NCI-H1105 (cell line): ENCODE results near the gene CREB5.

Experiments used
- DNase-seq: peaks from one replicate; lab custom pipeline; 2025; lab: John Stamatoyannopoulos, UW

CREB5 gene

DNA sequence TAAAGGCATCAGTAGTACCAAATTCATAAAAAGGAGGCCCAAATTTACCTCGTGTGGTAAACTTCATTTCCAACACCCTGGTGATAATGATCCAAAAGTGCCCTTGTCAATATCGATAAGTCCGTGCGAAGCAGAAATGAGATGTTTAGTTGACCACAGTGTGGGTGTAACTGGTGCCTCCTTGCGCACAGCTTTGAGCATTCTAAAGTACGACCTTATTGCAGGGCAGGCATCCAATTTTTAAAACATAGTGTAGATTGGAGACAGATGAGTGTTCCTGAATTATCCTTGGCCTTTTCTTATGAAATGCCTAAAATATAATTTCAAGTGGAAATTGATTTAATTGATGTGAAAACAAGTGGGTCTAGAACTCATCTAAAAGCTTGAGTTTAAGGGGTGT is 297.4 kb downstream of the CREB5 start:
- no peak for DNase-seq

DNA sequence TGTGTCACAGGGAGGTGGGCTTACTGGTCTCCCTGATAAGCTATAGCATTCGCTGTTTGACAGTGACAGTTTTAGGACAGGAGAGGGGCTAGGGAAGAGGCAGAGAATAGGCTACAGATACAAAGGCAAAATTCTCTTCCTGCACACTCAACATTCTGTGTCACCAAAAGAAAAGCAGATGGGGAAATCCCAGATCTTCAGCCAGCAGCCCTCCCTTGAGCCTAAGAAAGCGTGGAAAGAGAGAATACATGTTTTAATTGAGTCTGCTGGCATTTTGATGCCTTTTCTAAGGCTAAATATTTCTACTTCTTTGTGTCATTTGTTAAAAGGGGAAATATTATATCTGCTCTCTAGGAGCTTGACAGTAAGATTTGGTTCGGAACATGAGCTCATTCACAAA is 298.8 kb downstream of the CREB5 start:
- DNase-seq, result no peak

DNA sequence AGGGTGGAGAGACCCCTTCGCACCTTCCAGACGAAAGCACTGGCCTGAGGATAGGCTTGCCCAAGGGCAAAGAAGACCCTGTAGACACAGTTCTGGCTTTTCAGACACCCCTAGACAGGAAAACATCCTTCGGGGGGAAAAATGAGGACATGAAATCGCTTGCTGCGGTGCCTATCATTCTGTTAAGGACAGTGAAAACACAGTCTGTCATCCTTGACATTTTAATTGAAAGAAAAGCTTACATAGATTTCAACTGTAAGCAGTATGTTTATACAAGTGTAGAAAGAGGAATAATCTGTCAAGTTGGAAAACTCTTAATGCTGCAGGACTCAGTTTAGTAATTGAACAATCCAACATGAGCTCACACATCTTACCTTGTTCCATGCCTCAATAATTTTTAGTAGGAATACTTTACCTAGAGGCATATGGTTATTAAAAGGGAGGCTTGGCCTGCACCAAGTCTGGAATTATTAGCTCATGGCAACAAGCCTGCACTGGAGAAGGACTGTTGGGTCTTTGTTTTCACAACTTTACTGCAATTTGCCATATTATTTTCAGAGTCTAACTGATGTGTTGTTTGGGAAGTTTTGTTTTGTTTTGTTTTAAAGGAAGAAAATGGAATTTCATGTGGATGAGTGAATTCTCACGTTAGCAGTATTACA is 302.3 kb downstream of the CREB5 start:
- DNase-seq, result no peak

DNA sequence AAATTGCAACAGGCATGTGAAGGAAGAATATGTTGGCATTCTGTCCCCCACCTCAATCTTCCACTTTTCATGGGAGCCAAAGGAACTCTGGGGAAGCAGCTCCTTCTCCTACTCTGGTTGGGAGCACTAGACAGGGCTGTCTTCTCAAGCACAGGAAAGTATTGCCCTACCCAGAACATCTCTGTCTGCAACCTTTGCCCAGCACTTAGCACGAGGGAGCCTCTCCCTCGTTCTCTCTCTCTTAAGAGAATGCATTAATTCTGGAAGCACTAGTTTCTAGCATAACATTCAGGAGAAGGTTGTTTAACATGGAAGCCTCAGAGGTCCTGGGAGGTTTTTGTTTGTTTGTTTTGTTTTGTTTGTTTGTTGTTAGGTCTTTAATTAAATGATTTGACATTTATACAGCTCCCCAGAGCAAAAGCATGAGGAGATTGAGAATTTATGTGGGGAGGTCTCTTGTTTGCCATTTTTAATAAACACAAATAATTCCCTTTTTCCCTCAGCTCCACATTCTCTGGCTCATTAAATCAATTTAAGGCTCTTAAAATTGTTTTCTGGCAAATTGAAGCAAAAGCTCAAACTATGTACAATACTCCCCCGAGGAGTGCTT is 305.2 kb downstream of the CREB5 start:
- DNase-seq, result no peak

GRCh38 chr7:28718055-28718481 is 305.8 kb downstream of the CREB5 start:
- DNase-seq, result no peak

DNA sequence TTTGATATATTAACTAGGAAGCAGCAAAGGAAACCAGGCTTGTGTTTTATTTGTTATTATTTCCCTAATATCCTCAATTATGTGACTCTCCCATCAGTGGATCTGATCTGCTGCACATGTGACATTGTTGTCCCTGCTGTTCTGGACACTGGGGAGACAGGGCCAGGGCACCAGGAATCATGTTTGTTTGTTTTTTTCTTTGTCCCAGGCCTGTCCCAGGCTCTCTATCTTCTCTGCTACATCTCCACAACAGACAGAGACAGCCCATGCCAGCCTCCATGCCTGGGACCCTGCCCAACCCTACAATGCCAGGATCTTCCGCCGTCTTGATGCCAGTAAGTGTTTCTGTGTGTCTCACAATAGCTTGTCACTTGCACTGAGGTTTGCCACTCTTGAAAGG is 306.2 kb downstream of the CREB5 start:
- DNase-seq, result no peak

DNA sequence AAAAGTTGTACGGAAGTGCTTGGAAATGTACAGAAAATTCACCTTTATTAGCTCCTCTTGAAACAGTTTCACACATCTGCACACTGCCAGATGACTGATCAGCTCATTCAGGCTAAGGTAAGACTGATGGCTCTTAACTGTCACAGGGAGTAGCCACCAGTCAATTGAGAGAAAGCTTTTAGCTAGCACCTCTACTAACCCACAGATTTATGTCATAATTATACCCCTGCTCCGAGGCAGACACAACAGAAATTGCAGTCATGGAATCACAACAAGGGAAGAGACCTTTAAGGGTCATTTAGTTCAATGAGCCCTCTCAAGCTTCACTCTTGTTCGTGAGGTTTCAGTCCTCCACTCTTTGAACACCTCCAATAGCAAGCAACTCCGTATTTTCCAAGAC is 310.4 kb downstream of the CREB5 start:
- DNase-seq, result peak; percentile 76

DNA sequence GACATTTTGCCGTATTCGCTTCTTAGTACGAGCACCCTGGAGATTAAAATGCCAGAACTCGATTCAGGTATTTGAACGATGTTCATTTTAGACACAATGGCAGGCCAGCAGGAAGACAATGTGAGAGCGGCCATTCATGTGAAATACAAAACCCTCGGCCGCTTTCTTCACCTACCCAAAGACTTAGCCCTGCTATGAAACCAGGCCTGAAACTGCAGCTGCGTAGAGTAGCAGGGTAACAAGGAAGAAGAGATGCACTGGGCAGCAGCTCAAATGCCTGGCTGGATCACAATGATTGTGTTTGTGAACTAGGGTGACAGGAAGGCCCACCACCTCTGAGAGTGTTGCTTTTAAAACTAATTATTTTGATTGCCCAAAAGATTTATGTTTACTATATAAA is 311.0 kb downstream of the CREB5 start:
- no peak for DNase-seq

- DNase-seq, result no peak
These were observed 312.2 kb downstream of the CREB5 start for GRCh38 chr7:28724563-28724962.

DNA sequence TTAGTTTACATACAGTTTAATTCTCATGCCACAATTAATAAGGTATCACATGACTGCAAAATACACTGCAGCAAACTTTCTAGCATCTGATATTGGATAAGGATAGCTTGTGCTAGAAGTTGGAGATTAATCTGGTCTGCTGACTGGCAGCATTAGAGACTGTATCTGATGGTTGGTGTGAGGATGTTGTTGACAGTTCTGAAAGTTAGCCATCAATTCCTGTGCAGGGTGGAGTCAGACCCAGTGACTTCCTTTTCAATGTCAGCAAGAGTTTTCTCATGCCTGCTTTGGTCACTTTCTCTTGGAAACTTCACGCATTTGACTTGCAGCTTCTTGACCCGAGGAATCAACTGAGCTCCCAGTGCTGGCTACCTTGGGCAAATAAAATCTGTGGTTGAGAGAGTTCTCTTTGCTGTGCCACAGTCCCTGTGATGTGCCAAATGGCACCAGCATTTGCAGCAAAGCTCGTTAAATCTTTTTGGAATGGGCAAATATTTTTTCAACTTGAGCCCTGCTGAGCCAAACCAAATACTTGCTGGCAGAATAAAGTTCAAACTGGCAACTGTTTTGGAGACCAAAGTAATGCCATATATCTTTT is 312.8 kb downstream of the CREB5 start:
- DNase-seq, result no peak

- no peak for DNase-seq
These were observed 313.6 kb downstream of the CREB5 start for GRCh38 chr7:28725911-28726310.

DNA sequence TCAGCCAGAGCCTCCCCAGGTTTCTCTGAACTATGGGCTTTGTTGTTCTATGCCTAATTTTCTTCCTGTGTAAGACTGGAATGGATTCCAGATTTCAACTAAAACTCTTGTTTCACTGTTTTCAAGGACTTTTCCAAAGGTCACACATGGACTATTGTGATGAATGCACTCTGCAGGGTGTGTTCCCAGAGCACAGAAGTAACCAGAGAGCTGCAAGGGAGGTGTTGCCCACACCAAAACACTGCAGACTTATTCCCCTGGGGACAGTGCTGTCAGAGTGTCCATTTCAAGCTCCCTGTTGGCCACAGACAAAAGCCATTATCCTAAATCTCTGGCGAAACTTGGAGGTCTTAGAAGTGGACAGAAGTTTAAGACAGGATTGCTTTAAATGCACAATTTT is 314.2 kb downstream of the CREB5 start:
- DNase-seq, result no peak

- no peak for DNase-seq
These were observed 317.0 kb downstream of the CREB5 start for GRCh38 chr7:28729281-28729680.

DNA sequence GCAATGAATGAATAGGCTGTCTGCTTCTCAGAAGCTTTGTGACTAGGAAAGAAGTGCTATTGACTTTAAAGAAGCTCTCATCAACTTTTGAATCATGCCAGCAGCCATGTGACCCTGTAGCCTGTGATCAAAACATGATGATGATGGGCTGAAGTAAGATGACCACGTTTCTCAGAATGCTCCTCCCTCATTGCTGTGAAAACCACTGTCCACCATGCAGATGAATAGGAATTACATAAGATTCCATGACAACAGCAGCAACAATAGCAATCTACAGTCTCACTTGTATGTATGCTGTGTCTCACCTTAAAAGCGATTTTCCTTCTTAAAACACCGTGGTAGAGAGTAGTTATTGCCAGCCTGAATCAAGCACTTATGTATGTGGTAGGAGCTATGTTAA is 317.4 kb downstream of the CREB5 start:
- DNase-seq, result no peak

GRCh38 chr7:28731092-28731658 is 318.9 kb downstream of the CREB5 start:
- no peak for DNase-seq

- no peak for DNase-seq
These were observed 320.0 kb downstream of the CREB5 start for GRCh38 chr7:28732071-28732869.

- no peak for DNase-seq
These were observed 320.7 kb downstream of the CREB5 start for GRCh38 chr7:28733035-28733434.

DNA sequence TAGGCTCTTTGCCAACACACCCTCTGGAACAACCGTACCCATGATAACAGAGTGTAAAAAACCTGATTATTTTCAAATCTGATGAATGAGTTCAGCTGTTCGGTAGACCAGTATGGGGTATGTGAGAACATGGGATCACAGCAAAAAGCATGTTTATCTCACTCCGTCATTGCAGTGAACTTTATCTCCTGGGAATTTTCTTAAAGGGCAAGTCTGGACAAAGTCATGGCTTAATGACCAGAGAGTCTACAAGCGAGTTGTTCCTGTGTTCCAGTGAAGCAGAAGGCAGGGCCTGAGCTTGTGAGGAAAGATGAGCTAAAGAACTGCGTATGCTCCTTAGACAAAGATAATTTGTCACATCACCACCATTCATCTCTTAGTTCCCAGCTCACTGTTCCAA is 326.1 kb downstream of the CREB5 start:
- no peak for DNase-seq

GRCh38 chr7:28739128-28739527 is 326.8 kb downstream of the CREB5 start:
- no peak for DNase-seq

DNA sequence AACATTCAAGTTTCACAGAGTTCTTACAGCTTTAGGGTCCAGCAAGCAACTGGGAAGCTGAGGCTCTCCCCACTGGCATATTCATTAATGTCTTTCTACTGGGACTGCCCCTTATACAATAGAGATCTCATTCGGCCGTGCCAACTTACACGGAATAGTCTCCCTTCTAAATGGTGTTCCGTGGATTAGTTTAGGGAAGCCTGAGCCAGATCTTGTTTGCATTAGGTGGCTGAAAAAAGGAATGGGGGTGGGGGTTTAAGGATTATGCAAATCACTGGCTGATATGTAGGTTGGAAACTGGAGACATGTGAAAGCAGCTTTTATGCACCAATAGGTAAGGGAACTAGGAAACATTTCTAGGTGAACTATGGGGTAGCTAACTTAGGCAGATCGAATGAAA is 327.5 kb downstream of the CREB5 start:
- DNase-seq, result no peak

- no peak for DNase-seq
These were observed 332.6 kb downstream of the CREB5 start for GRCh38 chr7:28744951-28745350.

DNA sequence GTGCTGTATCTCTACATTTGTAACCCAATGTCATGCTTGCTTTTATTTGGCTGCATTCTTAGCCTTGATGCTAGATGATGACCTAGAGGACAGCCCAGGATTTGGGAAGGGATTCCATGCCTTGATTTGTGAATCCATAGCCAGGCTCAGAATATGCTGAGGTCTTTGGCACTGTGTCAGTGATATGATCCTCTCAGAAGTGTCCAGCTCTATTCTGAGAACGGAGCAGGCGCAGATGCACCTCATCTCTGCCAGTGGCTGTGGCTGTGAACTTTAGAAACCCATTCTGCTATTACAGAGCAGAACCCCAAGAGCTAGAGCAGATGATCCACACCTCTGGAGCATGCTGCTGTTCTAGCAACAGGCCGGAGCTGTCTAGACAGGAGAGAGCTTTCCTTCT is 333.0 kb downstream of the CREB5 start:
- DNase-seq, result no peak

DNA sequence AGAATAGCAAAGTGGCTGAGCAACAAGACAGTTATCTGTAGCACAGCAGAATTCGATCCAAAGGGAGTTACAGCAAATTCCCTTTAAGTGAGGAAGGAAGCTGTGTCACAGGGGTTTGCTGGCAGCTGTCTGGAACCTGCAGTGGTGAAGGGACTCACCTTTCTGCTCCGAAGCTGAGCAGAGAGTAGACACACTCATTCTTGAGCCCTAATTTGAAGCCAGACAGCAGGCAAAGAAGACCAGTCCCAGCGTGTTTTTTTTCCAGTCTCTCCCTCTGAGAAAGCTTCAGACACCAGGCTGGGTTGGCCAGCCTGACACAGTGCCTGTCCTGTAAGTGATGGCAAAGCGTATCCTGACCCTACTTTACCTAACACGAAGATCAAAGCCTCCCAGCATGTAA is 335.1 kb downstream of the CREB5 start:
- no peak for DNase-seq
